ENCODE results near the gene TLDC2.

TLDC2 gene

DNA sequence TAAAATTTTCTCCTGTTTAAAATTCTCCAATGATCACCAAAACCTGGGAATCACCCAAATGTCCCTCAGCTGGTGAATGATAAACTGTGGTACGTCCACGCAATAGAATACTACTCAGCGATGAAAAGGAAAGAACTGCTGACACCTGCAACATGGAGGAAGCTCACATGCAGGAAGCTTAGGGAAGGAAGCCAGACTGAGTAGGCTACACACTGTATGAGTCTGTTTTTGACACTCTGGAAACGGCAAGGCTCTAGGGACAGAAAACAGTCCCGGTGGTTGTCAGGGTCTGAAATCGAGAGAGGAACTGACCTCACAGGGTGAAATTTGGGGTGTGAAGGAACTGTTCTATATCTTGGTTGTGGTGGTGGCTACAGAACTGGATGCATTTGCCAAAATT, 25.2 kb upstream of the TLDC2 start:
- DNase-seq, result no peak

GRCh38 chr20:36851490-36851889, 24.4 kb upstream of the TLDC2 start:
- no peak for DNase-seq

- DNase-seq, result no peak
Observed at GRCh38 chr20:36852187-36852586, 23.8 kb upstream of the TLDC2 start.

GRCh38 chr20:36854348-36855240, 21.3 kb upstream of the TLDC2 start:
- DNase-seq, result no peak

GRCh38 chr20:36855241-36855657, 20.7 kb upstream of the TLDC2 start:
- no peak for DNase-seq

DNA sequence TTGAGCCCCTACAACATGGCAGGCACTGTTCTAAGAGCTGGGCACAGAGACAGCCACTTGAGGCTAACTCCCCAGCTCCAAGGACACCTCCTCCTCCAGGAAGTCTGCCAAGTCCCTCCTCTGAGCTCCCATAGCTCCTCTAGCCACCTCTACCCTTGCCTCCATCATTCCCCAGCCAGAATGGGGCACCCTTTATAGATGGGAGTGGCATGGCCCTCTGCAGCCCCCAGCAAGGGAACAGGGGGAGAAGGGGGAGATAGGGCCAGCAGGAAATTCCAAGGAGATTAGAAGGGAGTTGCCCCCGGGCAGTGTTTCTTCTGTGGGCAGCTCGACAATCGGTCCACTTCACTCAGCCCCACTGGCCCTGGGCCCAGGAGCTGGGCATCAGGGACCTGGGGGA, 19.7 kb upstream of the TLDC2 start:
- no peak for DNase-seq

DNA sequence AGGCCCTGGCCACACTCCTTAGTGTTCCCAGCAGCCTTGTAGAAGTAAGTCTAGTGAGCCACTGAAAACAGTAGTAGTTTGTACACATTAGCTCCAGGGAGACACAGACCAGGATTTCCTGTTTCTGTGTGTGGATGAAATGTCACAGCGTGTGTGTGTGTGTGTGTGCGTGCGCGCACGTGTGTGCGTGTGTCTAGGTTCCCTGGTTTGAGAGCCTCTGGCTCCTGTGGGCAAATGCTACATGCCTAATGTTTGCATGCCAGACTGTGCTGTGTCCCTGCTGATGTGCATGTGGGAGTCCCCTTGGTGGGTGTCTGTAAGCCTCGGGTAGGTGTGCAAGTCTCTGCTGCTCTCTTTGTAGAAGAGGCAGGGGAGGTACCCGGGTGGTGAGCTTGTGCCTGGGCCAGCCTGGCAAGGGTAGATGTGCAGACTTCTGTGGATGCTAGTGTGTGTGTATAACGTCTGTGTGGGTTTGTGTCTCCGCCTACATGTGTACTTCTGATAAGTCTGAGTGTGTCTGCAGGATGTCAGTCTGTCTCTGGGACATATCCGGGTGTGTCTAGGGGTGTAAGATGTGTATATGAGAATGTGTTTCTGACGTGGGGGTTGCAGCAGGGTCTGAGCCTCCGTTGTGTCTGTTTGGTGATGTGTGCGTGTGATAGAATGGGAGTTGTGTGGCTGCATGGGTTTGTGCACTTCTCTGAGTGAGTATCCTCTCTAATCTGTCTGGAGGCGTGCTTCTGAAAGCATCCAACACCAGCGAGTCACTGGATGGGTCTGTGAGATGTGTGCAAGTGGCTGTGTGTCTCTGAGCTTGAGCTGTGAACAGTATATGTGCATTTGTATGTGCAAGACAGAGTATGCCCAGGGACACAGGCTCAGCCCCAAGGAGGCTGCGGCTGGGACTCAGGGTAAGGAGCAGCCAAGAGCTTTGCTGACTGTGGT, 19.0 kb upstream of the TLDC2 start:
- no peak for DNase-seq

DNA sequence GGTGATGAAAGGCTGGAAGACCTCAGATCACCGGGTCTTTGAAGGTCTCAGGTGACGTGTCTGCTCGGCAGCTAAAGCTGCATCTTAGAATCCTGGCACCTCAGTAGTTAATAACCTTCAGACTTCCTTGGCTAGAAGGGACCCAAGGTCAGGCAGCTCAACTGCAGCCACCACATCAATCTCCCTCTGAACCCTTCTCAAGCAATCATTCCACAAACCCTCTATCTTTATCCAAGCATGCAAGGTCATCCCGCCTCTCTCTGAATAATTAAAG, 16.7 kb upstream of the TLDC2 start:
- no peak for DNase-seq

- no peak for DNase-seq
Observed at GRCh38 chr20:36859700-36860330, 16.1 kb upstream of the TLDC2 start.

DNA sequence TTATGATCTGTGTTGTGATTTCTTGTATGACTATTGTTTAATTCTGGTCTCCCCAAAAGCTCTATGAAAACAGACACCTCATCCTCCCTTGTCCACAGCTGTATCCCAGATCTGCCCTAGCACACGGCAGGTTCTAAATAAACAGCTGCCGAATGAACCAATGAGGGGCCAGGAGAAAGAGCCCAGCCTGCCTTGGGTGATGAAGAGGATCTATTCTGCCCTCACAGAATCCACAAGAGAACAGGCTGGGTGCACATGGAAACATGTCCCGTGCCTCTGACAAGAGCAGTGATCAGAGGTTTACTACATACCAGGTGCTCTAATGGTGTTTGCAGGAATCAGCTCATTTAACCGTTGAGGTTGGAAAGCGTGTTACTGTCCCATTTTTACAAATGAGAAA, 15.6 kb upstream of the TLDC2 start:
- no peak for DNase-seq

- DNase-seq, result no peak
Observed at GRCh38 chr20:36860811-36861624, 14.9 kb upstream of the TLDC2 start.

DNA sequence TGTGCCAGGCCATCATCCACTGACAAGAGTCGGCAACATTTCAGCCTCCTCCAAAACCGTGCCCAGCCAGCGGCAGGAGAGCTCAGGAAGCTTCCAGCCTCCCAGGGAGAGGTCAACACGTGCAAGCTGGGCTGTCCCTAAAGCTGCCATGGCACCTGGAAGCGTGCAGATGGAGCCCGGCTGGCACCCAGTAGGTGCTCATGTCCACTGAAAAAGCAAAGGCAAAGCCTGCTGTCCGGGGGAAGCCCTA, 14.4 kb upstream of the TLDC2 start:
- DNase-seq, result no peak

GRCh38 chr20:36861875-36862801, 13.8 kb upstream of the TLDC2 start:
- DNase-seq, result peak; percentile 92

- DNase-seq, result no peak
Observed at GRCh38 chr20:36862857-36863668, 12.9 kb upstream of the TLDC2 start.

DNA sequence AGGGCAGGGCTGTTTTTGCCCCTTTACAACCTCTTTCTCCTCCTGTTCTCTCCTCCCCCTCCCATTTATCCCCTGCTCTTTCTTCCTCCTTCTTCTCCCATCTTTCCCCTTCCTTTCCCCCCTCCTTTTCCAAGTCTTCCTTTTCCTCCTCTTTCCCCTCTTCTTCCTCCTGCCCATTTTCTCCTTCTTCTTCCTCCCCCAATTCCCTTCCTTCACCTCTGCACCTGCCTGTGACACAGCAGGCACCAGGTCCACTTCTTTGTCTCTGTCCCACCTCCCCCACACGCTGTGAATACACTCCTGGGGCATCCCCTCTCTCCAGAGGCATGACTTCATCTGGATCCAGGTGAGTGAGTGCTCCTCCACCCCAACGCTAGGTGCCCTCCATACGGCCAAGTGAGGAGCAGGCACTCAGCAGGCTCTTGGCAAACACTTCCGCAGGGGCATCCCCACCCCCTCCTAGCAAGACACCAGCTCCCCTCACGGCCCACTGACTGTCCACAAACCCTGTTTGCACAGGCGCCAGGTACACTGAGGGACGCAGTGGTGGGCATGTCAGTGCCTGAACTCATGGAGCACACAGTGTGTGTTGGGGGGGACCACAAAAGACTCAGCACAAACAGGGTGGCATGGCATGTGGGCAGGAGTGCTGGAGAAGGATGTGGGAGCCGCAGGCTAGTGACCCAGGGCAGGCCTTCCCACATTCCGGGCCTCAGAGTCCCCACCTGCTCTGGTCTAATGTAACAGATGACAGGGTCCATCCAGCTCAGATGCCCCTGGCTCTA, 10.7 kb upstream of the TLDC2 start:
- no peak for DNase-seq

GRCh38 chr20:36865861-36866149, 10.1 kb upstream of the TLDC2 start:
- no peak for DNase-seq

GRCh38 chr20:36866164-36866563, 9.8 kb upstream of the TLDC2 start:
- no peak for DNase-seq

- DNase-seq, result no peak
Observed at GRCh38 chr20:36866681-36867495, 9.1 kb upstream of the TLDC2 start.
